ENCODE measurements around the gene WDR1.

DNA sequence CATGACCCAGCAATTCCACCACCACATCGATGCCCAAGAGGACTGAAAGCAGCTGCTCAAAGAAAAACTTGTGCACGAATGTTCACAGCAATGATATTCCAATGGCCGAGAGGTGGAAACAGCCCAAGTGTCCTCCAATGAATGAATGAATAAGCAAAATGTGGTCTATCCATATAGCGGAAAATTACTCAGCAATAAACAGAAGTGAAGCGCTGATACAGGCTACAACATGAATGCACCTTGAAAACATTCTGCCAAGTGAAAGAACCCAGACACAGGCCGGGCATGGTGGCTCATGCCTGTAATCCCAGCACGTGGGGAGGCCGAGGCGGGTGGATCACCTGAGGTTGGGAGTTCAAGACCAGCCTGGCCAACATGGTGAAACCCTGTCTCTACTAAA lies 90.1 kb downstream of the WDR1 start:
- TF ChIP-seq CTCF (IDR thresholded peaks at IDR 0.05) (no peak), POLR2A (IDR thresholded peaks at IDR 0.05) (no peak)

Data from transverse colon (tissue), 3 donors.